Measurements from ENCODE around the gene PCARE.

The PCARE gene

DNA sequence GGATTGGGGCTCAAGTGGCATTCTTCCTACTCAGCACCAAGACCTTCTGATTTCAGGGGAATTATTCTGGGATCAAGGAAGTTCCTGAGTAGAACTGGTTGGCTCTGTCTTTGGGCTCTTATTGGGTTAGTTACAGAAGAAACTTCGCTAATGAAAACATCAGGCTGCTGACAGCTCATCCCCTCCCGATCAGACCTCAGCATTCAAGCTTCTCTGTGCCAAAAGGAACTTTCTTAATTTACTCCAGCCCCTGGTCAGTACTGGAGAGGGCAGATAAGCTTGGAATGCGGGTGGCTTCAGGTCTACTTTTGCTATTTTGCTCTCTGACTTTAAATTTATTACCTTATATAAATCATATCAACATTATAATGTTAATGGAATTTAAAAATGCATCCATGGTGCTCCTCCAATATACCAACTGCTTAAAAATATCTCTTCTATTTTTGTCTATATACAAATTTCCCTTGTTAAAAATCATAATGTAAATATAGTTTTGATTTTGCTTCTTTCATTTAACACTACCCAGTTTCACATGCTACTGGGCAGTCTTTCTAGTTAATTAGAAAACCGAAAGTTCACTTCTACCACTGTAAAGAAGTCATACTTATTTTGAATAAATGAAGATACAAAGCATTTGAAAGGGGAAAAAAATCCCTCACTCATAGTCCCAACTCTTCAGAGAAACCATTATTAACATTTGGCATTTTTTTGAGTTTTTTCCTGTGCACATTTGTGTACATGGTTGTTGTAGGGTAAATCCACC lies 34.4 kb downstream of the PCARE start:
- in situ Hi-C loops (cut with HindIII; ENCODE audit: low sequenced_read_pairs): no loop called here

GRCh38 chr2:29035016-29035745 lies 39.1 kb downstream of the PCARE start:
- in situ Hi-C loops (cut with HindIII; ENCODE audit: low sequenced_read_pairs): no loop called here

GRCh38 chr2:29033656-29034055 lies 40.7 kb downstream of the PCARE start:
- in situ Hi-C loops (cut with HindIII; ENCODE audit: low sequenced_read_pairs): no loop called here

DNA sequence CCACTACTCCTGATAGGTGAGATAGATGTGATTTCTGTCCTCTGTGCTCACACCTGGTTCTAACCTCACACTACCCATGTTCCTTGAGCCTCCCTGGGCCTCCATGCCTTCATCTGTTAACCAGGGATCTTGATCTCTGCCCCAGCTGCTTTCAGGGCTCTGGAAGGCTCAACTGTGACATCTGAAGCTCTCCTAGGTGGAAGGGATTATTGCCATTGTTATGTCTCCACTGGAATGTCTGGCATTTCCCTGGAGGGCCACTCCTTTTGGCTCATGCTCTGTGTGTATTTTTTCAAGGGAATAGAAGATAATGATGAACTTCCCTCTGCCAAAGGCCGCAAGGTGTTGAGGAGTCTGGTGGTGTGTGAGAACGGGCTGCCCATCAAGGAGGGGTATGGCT lies 41.2 kb downstream of the PCARE start:
- in situ Hi-C loops (cut with HindIII; ENCODE audit: low sequenced_read_pairs): no loop called here

DNA sequence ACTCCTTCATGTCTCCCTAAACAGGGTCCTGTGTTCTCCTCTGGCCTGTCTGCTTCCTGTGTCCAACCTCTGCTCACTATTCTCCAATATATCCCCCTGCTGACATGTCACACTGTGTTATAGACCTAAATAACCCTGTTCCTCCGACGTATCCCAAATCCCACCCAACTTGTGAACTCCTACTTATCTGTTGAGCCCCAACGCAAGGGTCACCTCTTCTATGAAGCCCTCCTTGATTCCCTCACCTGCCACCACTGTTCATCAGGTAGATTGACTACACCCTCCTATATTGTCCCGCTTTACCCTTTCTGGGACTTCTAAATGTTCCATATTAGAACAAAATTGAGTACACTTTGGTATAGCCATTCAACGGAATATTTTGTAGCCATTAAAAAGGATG lies 42.1 kb downstream of the PCARE start:
- in situ Hi-C loops (cut with HindIII; ENCODE audit: low sequenced_read_pairs): no loop called here

DNA sequence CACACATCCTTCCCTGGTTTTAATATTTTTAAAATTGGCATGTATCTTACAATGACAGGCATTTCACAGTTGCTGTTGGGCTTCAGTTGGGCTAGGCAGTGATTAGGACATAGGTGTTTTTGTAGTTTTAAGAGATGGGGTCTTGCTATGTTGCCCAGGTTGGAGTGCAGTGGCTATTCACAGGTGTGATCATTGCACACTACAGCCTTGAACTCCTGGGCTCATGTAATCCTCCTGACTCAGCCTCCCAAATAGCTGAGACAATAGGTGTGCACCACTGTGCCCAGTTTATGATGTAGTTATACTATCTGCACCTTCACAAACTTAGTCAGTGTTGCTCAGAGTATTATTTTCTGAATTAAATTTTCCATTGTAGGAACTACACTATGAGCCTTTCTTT lies 43.3 kb downstream of the PCARE start:
- in situ Hi-C loops (cut with HindIII; ENCODE audit: low sequenced_read_pairs): no loop called here

DNA sequence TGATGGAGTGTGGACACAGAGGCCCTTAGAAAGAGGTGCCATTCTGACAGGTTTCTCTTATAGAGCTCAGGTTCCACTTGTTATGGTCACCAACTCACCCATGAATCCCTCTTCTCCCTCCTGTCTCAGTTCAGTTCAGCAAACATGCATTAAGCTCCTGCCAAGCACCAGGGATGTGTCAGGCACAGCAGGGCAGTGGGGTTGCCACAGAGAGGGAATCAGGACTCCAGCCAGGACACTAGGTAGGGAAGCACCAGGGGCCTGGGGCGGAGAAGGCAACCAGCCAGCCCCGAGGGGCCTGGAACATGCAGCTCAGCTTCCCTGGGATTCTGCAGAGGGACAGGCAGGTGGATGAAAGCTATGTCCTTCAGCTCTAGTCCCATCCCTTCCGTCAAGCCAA lies 48.6 kb downstream of the PCARE start:
- in situ Hi-C loops (cut with HindIII; ENCODE audit: low sequenced_read_pairs): no loop called here

DNA sequence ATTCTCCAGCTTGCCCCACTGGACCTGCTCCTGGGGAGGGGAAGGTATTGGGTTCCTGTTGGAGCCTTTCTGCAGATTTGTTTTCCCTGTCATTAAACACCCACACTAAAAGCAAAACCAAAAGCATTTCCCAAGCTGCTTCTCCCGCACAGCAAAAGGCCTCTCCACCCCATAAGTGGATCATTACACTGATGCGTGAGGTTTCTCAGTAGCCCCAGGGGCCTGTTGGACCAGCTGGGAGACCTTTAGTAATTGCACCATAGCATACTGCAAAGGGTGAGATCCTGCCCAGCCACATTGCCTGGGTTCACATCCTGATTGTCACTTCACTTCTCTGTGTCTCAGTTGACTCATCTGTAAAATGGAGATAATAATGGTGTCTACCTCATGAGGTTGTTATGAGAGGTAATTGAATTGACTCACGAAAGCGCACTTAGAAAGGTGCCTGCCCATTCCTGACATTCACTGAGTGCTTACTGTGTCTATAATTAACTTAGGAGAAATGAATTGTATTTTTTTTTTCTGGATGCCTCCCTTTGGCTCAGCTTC lies 49.4 kb downstream of the PCARE start:
- in situ Hi-C loops (cut with HindIII; ENCODE audit: low sequenced_read_pairs): no loop called here

- in situ Hi-C loops (cut with HindIII; ENCODE audit: low sequenced_read_pairs): no loop called here
Measured at GRCh38 chr2:29023188-29023587, 51.1 kb downstream of the PCARE start.

- in situ Hi-C loops (cut with HindIII; ENCODE audit: low sequenced_read_pairs): no loop called here
Measured at GRCh38 chr2:29022679-29023078, 51.6 kb downstream of the PCARE start.

GRCh38 chr2:29021886-29022285 lies 52.4 kb downstream of the PCARE start:
- in situ Hi-C loops (cut with HindIII; ENCODE audit: low sequenced_read_pairs): no loop called here

- in situ Hi-C loops (cut with HindIII; ENCODE audit: low sequenced_read_pairs): no loop called here
Measured at GRCh38 chr2:29017716-29018435, 56.4 kb downstream of the PCARE start.

DNA sequence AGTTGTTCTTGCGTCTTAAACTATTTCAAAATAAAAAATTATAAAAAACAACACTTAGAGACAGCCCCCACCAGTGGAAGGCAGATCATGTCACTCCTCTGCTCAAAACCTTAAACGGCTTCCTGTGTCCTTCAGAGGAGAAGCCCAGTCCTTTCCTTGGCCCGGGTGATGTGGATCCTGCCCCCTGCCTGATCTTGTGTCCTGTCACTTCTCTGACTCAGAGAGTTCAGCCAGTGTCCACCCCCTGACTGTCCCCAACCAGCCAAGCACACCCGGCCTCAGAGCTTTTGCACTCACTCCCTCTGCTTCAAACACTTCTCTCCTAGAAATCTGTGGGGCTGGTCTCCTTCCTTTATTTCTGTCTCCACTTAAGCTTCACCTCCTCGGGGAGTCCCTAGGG lies 57.8 kb downstream of the PCARE start:
- in situ Hi-C loops (cut with HindIII; ENCODE audit: low sequenced_read_pairs): no loop called here

DNA sequence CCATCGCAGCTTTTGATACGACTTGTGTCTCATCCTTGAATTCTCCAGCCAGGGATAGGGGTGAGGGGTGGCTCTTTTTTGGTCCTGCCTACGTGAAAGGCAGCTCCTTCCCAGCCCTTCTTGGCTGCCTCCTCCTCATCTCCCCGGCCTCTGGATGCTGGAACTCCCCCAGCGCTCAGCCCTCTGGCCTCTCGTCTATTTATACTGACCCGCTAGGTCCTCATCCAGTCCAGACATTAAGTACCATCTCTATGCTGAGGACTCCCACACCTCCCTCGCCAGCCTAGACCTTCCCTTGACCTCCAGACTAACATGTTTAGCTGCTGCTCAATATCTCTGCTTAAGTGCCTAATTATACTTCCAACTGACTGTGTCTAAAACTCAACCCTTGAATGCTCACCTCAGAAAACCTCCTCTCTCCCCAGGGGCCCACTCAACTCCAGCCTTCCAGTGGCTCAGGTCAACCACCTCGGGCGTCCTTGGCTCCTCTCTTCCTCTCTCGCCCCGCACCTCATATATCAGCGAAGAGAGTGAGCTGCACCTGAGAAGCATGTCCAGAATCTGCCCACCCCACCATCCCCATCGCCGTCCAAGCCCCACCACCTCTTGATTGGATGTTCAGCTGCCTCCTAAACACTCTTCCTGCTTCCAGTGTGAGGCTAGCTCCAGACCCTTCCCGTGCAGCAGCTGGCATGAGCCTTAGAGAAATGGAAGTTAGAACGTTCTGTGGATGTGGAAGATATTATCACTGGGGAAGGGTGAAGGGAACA lies 58.4 kb downstream of the PCARE start:
- in situ Hi-C loops (cut with HindIII; ENCODE audit: low sequenced_read_pairs): no loop called here

- in situ Hi-C loops (cut with HindIII; ENCODE audit: low sequenced_read_pairs): no loop called here
Measured at GRCh38 chr2:29014811-29015421, 59.4 kb downstream of the PCARE start.

DNA sequence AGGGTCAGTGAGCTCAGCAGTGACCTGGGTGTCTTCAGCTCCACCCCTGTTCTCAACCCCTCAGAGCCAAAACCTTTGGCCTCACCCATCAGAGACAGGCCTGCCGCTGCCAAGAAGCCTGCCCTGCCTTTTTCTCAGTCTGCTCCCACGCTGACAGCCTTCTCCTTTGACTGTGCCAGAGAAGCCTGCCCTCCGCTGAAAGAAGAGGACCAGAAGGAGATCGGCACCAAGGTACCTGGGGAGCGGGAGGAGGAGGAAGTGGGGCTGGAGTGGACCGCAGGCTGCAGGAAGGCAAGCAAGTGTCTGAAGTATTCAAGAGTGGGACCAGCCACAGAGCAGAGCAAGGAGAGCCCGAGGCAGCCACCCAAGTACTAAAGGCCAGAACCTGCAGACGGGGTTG lies 60.0 kb downstream of the PCARE start:
- in situ Hi-C loops (cut with HindIII; ENCODE audit: low sequenced_read_pairs): no loop called here

- in situ Hi-C loops (cut with HindIII; ENCODE audit: low sequenced_read_pairs): no loop called here
Measured at GRCh38 chr2:29013057-29013780, 61.1 kb downstream of the PCARE start.

GRCh38 chr2:29012211-29012681 lies 62.1 kb downstream of the PCARE start:
- in situ Hi-C loops (cut with HindIII; ENCODE audit: low sequenced_read_pairs): no loop called here

All from endothelial cell of hepatic sinusoid (primary cell).